Activated CD4-positive, alpha-beta memory T cell treated with anti-CD3 and anti-CD28 coated beads for 36 hours (primary cell): ENCODE measurements around the gene NOTCH3. TPM values are rescaled to one million over a fixed set of nuclear protein-coding genes. Genes with fewer than 3 reads are reported as not detected.

Source experiments
- CTCF ChIA-PET: fragments of 350-600 bp; sonication (Branson Sonifier 250); formaldehyde crosslinking; loops from one replicate; lab custom pipeline; 2021; ENCODE audit warnings: antibody characterized with exemption, inconsistent platforms; lab: Charles Lee
- POLR2A ChIA-PET: fragments of 350-600 bp; sonication (Branson Sonifier 250); formaldehyde crosslinking; loops from one replicate; lab custom pipeline; 2021; ENCODE audit warnings: antibody characterized with exemption; lab: Charles Lee
- DNase-seq: peaks from one replicate; pipeline ENCODE4 v3.0.0-alpha.2; 2020
- H3K27ac Mint-ChIP-seq: one replicate; pipeline ENCODE4 v1.8.0; 2021; ENCODE audit warnings: mixed read lengths
- H3K27me3 Mint-ChIP-seq: one replicate; pipeline ENCODE4 v1.8.0; 2021; ENCODE audit warnings: mixed read lengths
- H3K36me3 Mint-ChIP-seq: one replicate; pipeline ENCODE4 v1.8.0; 2021; ENCODE audit warnings: mixed read lengths
- H3K4me1 Mint-ChIP-seq: one replicate; pipeline ENCODE4 v1.8.0; 2021; ENCODE audit warnings: low read depth, mixed read lengths
- H3K4me3 Mint-ChIP-seq: one replicate; pipeline ENCODE4 v1.8.0; 2021; ENCODE audit warnings: mild to moderate bottlenecking, mixed read lengths
- H3K9me3 Mint-ChIP-seq: one replicate; pipeline ENCODE4 v1.8.0; 2021; ENCODE audit warnings: mixed read lengths
- intact Hi-C: fragments of 100-400 bp; cut with micrococcal nuclease; formaldehyde crosslinking; loops from one replicate; pipeline ENCODE4 v1.15.1; 2023
- total RNA-seq, 2 experiments: library from RNA; stranded (reverse); gene quantifications; one replicate each; pipeline ENCODE4 v1.2.3, GENCODE V29; 2021

NOTCH3 gene
- total RNA-seq, 2 experiments from 2014 or later = not detected

GRCh38 chr19:15141143-15141542 is 59.7 kb downstream of the NOTCH3 start:
- peaks cover 4% of the 10 kb centered on the region for H3K27me3 Mint-ChIP-seq

GRCh38 chr19:15138427-15138826 is 62.4 kb downstream of the NOTCH3 start:
- no peak for DNase-seq
- intact Hi-C loops = no loop called here
- peaks cover 4% of the 10 kb centered on the region for H3K36me3 Mint-ChIP-seq
- ChIA-PET POLR2A (no interaction called here), CTCF (no interaction called here)
- H3K27me3 Mint-ChIP-seq = peaks cover 4% of the 10 kb centered on the region
- H3K4me3 Mint-ChIP-seq = no peak overlapping the region
- peaks cover 4% of the 10 kb centered on the region for H3K4me1 Mint-ChIP-seq
- H3K27ac Mint-ChIP-seq = no peak overlapping the region
- peaks cover 13% of the 10 kb centered on the region for H3K9me3 Mint-ChIP-seq

More at GRCh38 chr19:15141143-15141542, 59.7 kb downstream of the NOTCH3 start:
- ChIA-PET CTCF (no interaction called here), POLR2A (no interaction called here)
- Mint-ChIP-seq H3K9me3 (peaks cover 13% of the 10 kb centered on the region), H3K4me3 (no peak overlapping the region), H3K36me3 (peaks cover 4% of the 10 kb centered on the region), H3K27ac (no peak overlapping the region), H3K4me1 (peaks cover 4% of the 10 kb centered on the region)
- DNase-seq = no peak
- intact Hi-C loops = no loop called here

DNA sequence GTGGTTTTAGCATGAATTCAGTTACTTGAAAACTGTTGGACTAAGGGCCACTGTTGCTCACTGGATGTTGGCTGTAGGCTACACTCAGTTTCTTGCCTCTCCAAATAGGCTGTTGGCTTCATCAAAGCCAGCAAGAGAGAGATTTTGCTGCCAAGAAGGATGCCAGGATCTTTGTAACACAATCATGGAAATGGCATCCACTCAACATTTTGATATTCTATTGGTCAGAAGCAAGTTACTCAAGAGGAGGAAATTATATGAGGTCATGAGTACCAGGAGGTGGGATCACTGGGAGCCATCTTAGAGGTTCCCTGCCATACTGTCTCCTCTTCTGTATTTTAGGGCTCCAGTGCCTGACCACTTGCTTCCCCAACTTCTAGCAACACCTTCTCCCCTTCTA is 63.0 kb downstream of the NOTCH3 start:
- peaks cover 4% of the 10 kb centered on the region for H3K27me3 Mint-ChIP-seq
- POLR2A ChIA-PET = no interaction called here
- H3K36me3 Mint-ChIP-seq = peaks cover 4% of the 10 kb centered on the region
- no peak overlapping the region for H3K27ac Mint-ChIP-seq
- H3K4me3 Mint-ChIP-seq = no peak overlapping the region
- intact Hi-C loops = no loop called here
- peaks cover 13% of the 10 kb centered on the region for H3K9me3 Mint-ChIP-seq
- peaks cover 4% of the 10 kb centered on the region for H3K4me1 Mint-ChIP-seq
- no peak for DNase-seq
- CTCF ChIA-PET = no interaction called here

DNA sequence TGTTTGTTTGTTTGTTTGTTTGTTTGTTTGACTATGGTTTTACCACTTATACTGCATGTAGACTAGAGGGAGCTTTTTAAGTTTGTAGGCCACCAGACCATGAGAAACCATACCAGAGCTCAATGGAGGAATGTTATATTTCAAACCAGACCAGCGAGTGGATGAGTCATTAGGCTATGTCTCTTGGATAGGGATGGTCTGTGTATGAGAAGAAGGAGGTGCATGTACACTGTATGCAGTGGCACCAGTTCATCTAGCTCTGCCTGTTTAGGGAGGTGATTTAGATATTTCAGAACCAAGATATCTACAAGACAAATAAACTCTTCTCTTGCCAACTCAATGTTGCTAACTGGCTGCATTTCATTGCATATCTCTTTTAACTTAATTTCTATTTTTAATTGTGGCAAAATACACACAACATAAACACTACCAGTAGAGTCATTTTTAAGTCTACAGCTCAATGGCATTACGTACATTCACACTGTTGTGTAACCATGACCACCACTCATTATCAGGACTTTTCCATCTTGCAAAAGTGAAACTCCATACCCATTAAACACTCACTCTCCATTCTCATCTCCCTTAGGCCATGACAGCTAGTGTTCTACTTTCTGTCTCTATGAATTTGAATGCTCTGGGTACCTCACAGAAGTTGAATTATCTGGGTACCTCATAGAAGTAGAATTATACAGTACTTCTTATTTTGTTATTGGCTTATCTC is 64.4 kb downstream of the NOTCH3 start:
- Mint-ChIP-seq H3K9me3 (peaks cover 13% of the 10 kb centered on the region), H3K4me3 (no peak overlapping the region), H3K36me3 (peaks cover 4% of the 10 kb centered on the region), H3K4me1 (peaks cover 4% of the 10 kb centered on the region), H3K27ac (no peak overlapping the region), H3K27me3 (peaks cover 4% of the 10 kb centered on the region)
- ChIA-PET POLR2A (no interaction called here), CTCF (interaction anchor here (0.9 to 1.1 kb wide), 2 partner anchors 18 to 35 kb away, joined by 4 read pairs; no protein-coding TSS in a partner anchor)
- DNase-seq = no peak
- intact Hi-C loops = no loop called here

DNA sequence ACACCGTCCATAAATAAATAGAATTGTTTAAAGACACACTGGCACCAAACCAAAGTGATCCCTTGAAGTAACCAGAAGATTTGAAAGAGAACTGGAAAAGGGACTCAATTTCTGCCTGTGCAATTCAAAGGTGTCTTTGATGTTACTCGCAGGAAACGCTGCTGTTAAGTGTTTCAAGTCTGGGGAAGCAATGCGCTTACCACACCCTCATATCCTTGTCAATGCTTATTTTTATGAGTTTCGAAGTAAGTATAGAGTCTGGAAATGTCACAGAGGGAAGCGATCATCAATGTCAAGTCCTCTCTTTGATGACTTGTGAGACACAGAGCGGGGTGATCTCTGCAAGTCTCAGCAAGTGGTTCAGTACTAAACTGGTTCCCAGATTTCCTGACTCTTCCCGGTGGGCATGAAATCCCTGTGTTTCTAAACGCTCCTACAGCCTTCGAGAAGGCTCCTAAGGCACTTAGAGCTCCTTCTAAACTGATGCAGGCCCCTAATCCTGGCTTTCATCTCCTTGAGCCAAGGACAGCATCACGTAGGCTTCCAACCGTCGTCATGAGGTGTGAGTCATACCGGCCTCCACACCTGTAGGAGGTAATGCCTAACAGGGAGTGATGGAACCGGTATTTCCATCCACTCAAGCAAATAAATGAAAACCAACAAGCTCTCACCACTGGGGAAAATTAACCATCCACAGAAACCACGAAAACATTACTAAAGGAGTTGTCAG is 70.8 kb downstream of the NOTCH3 start:
- POLR2A ChIA-PET = no interaction called here
- Mint-ChIP-seq H3K9me3 (no peaks in the 10 kb centered on the region), H3K27me3 (no peaks in the 10 kb centered on the region), H3K36me3 (no peaks in the 10 kb centered on the region), H3K4me1 (peaks cover 20% of the 10 kb centered on the region), H3K27ac (peak overlapping the region; percentile 59), H3K4me3 (no peak overlapping the region)
- intact Hi-C loops = no loop called here
- CTCF ChIA-PET = interaction anchor here (0.9 to 1.2 kb wide), 2 partner anchors 19 to 28 kb away, joined by 4 read pairs; no protein-coding TSS in a partner anchor
- peak; percentile 55 for DNase-seq

GRCh38 chr19:15128162-15128770 is 72.5 kb downstream of the NOTCH3 start:
- H3K4me3 Mint-ChIP-seq = no peak overlapping the region
- no peak for DNase-seq
- no peaks in the 10 kb centered on the region for H3K9me3 Mint-ChIP-seq
- H3K27ac Mint-ChIP-seq = no peak overlapping the region
- H3K27me3 Mint-ChIP-seq = no peaks in the 10 kb centered on the region
- intact Hi-C loops = no loop called here
- CTCF ChIA-PET = interaction anchor here (1.2 to 1.5 kb wide), 2 partner anchors 27 to 37 kb away, joined by 3 to 4 read pairs; no protein-coding TSS in a partner anchor
- no peaks in the 10 kb centered on the region for H3K36me3 Mint-ChIP-seq
- POLR2A ChIA-PET = no interaction called here
- peaks cover 30% of the 10 kb centered on the region for H3K4me1 Mint-ChIP-seq

GRCh38 chr19:15126131-15126910 is 74.5 kb downstream of the NOTCH3 start:
- no peak for DNase-seq
- CTCF ChIA-PET = interaction anchor here (0.7 to 1.7 kb wide), 5 partner anchors 25 to 429 kb away, joined by 3 to 12 read pairs (median 4); partner anchors contain the start of gene AKAP8

DNA sequence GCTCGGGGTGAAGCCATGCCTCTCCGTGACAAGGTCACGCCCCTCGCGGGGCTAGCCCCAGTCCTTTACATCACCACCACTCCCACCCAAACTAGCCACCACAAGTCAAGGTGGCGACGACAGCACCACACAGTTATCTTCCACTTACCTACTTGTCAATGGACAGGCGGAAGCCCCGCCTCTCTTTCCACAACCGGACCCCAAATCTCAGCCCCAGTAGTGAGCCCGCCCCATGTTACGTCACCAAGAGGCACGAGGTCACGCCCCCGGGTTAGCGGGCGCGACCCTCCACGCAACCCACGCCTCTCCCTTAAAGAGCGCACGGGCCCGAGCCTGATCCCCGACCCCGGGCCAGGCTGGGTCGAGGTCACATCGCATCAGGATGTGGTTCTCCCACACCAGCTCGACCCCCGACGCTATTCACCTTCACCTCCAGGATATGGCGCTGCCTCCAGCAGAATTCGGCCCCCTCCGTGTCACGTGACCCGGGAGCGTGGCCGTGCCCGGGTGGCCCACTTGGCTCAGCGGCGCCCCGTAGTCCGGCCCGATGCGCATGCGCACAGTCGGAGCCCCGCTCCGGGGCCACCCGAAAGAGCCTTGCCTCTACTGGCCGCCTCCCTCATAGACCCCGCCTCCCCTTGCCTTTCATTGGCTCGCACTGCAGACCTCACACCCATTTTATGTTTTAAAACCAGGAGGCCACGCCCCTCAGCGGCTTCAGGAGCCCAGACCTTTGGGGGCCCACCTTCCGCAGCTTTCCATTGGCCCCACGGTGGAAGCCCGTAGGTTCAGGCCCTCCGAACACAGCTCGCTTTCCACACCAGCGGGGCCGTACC is 75.3 kb downstream of the NOTCH3 start:
- DNase-seq = peak; percentile 99
- ChIA-PET POLR2A (no interaction called here), CTCF (interaction anchor here (1.0 to 1.7 kb wide), 4 partner anchors 24 to 254 kb away, joined by 3 to 12 read pairs (median 5); partner anchors contain the start of gene AKAP8)
- no peaks in the 10 kb centered on the region for H3K9me3 Mint-ChIP-seq
- peaks cover 30% of the 10 kb centered on the region for H3K4me1 Mint-ChIP-seq
- H3K4me3 Mint-ChIP-seq = peak overlapping the region; percentile 100
- intact Hi-C loops = loop anchor here (1.0 kb wide), 3 partner anchors 254 to 712 kb away; partner anchors contain the start of gene AKAP8
- H3K27me3 Mint-ChIP-seq = no peaks in the 10 kb centered on the region
- peaks cover 13% of the 10 kb centered on the region for H3K36me3 Mint-ChIP-seq
- peak overlapping the region; percentile 99 for H3K27ac Mint-ChIP-seq

More at GRCh38 chr19:15126131-15126910, 74.5 kb downstream of the NOTCH3 start:
- peaks cover 5% of the 10 kb centered on the region for H3K36me3 Mint-ChIP-seq
- H3K4me1 Mint-ChIP-seq = peaks cover 30% of the 10 kb centered on the region
- H3K27ac Mint-ChIP-seq = no peak overlapping the region
- H3K4me3 Mint-ChIP-seq = peak overlapping the region; percentile 3
- no peaks in the 10 kb centered on the region for H3K9me3 Mint-ChIP-seq
- intact Hi-C loops = no loop called here
- no peaks in the 10 kb centered on the region for H3K27me3 Mint-ChIP-seq
- POLR2A ChIA-PET = no interaction called here

DNA sequence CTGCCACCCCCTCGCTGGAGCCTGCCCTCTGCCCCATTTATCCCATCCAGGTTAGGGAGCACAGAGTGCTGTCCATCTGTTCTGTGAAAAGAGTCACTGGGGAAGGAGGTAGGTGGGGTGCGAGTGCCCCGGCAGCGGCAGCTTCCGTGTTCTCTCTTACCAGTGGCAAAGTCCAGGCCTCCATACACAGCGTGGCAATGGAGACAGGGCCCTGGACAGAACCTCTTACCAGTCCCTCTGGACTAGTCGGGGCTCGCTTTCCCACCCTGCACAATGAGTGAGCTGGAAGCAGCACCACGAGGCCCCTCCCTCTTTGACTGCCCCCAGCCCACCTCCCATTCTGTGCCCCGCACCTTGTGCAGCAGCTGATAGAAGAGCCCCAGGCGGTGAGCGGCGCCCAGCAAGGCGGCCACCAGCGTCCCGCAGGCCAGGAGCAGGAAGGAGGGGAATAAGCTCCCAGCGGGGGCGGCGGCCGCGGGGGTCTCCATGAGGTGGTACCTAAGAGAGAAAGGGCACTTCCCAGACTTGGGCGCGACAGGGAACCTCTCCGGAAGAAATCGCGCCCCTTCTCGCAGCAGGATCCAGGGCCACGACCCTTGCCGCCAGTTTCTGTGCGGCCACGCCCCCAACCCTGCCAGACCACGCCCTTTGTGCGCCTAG is 76.1 kb downstream of the NOTCH3 start:
- ChIA-PET CTCF (interaction anchor here (1.0 to 1.5 kb wide), 5 partner anchors 23 to 255 kb away, joined by 3 to 6 read pairs (median 5); partner anchors contain the start of gene AKAP8), POLR2A (interaction anchor here (0.5 to 1.3 kb wide), 3 partner anchors 25 to 262 kb away, joined by 3 to 5 read pairs (median 4); no protein-coding TSS in a partner anchor)
- DNase-seq = peak; percentile 27
- H3K27ac Mint-ChIP-seq = peak overlapping the region; percentile 99
- no peaks in the 10 kb centered on the region for H3K27me3 Mint-ChIP-seq
- peak overlapping the region; percentile 100 for H3K4me3 Mint-ChIP-seq
- intact Hi-C loops = loop anchor here (1.0 kb wide), 3 partner anchors 255 to 713 kb away; partner anchors contain the start of gene AKAP8
- no peaks in the 10 kb centered on the region for H3K9me3 Mint-ChIP-seq
- H3K4me1 Mint-ChIP-seq = peaks cover 22% of the 10 kb centered on the region
- H3K36me3 Mint-ChIP-seq = peaks cover 15% of the 10 kb centered on the region

DNA sequence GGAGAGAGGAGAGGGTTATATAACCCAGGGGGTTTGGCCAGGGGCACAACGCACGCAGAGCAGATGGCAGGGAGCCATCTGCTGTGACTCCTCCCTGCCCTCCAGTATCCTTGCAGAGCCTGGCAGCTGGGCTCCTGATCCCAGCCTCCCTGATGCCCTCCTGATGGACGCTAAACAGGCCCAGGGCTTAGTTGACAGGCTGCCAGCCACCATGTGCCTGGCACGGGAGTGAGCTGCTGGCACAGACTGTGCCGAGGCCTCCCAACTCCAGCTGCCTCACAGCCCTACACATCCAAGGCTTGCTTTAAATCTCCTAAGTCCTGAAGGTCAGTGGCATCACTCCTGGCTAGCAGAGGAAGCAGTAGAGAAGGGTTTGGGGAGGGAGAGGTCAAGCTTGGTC is 76.9 kb downstream of the NOTCH3 start:
- ChIA-PET POLR2A (interaction anchor here (0.6 to 1.3 kb wide), 2 partner anchors 24 to 263 kb away, joined by 3 to 4 read pairs; no protein-coding TSS in a partner anchor), CTCF (interaction anchor here (1.1 to 1.5 kb wide), 3 partner anchors 26 to 53 kb away, joined by 3 to 5 read pairs (median 5); no protein-coding TSS in a partner anchor)
- no peaks in the 10 kb centered on the region for H3K27me3 Mint-ChIP-seq
- peaks cover 15% of the 10 kb centered on the region for H3K4me1 Mint-ChIP-seq
- no peak for DNase-seq
- H3K36me3 Mint-ChIP-seq = peaks cover 23% of the 10 kb centered on the region
- H3K27ac Mint-ChIP-seq = peak overlapping the region; percentile 99
- intact Hi-C loops = no loop called here
- no peaks in the 10 kb centered on the region for H3K9me3 Mint-ChIP-seq
- H3K4me3 Mint-ChIP-seq = peak overlapping the region; percentile 100
